Keratinocyte (primary cell): Measurements from ENCODE around the gene TOMM22.

Experiments used
- EZH2 ChIP-seq: IDR thresholded peaks from one replicate; pipeline ENCODE4 v1.6.1; 2012; ENCODE audit warnings: inconsistent platforms, mild to moderate bottlenecking, low read length, moderate library complexity
- TF ChIP-seq, protein P1 (sequence below), 3 experiments: IDR thresholded peaks in 1 of 3; conservative IDR thresholded peaks in 1 of 3; optimal IDR thresholded peaks in 1 of 3; 2 replicates in 2 of 3; 3 replicates in 1 of 3; pipeline versions ENCODE3 to v1.5.1; 2011; ENCODE audit warnings: low read length in 3 of 3, mild to moderate bottlenecking in 3 of 3, moderate library complexity in 2 of 3, control low read depth in 1 of 3, inconsistent platforms in 1 of 3; ENCODE audit not compliant: insufficient read depth in 2 of 3; ENCODE audit errors: extremely low read depth in 1 of 3

GRCh38 chr22:38697425-38698089 is 15.8 kb downstream of the TOMM22 start:
- TF ChIP-seq, protein P1, sequence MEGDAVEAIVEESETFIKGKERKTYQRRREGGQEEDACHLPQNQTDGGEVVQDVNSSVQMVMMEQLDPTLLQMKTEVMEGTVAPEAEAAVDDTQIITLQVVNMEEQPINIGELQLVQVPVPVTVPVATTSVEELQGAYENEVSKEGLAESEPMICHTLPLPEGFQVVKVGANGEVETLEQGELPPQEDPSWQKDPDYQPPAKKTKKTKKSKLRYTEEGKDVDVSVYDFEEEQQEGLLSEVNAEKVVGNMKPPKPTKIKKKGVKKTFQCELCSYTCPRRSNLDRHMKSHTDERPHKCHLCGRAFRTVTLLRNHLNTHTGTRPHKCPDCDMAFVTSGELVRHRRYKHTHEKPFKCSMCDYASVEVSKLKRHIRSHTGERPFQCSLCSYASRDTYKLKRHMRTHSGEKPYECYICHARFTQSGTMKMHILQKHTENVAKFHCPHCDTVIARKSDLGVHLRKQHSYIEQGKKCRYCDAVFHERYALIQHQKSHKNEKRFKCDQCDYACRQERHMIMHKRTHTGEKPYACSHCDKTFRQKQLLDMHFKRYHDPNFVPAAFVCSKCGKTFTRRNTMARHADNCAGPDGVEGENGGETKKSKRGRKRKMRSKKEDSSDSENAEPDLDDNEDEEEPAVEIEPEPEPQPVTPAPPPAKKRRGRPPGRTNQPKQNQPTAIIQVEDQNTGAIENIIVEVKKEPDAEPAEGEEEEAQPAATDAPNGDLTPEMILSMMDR (optimal IDR thresholded peaks at IDR 0.05 in 1 of 3, IDR thresholded peaks at IDR 0.05 in 1 of 3, conservative IDR thresholded peaks at IDR 0.05 in 1 of 3; ENCODE audit: extremely low read depth in 1 of 3, insufficient read depth in 2 of 3, low read length in 3 of 3): no peak
- no peak for TF ChIP-seq EZH2
